HG02798 (cell line): ENCODE measurements around the gene ZNF423.

Experiments
- ATAC-seq: cut with Tn5 transposase; IDR thresholded peaks from one replicate; pipeline ENCODE4 v1.9.1; 2021; ENCODE audit warnings: mild to moderate bottlenecking; ENCODE audit not compliant: unreplicated experiment, poor library complexity

ZNF423 gene

DNA sequence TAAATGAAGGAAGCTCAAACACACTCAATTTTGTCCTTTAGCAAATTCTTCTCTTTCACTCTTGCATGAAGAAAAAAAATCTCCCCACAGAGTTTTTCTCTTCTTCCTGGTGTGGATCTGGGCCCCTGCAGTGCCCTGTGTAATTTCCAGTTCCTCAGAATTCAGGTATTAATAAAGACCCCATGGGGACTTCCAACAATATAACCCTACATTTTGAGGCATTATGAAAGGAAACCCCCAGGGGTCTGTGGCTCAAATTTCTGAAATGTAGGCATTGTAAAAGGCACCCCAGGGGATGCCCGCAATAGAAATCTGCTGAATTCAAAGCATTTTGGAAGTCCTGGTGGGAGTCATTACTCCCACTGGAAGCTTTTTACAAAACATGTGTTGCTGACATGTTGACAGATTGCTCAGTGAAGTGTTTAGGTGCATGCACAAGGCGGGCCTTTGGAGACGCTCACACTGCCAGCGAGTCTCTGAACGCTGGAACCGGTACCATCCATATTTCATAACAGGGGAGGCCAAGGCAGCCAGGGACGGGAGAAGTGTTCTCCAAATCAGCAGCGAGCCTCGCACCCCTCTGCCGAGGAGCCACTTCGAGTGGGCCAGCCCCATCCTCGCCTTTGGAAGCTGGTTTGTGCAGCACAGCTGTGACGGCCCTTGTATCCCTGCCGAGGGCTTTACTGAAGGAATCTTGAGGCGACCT lies 154.0 kb downstream of the ZNF423 start:
- no peak for ATAC-seq

DNA sequence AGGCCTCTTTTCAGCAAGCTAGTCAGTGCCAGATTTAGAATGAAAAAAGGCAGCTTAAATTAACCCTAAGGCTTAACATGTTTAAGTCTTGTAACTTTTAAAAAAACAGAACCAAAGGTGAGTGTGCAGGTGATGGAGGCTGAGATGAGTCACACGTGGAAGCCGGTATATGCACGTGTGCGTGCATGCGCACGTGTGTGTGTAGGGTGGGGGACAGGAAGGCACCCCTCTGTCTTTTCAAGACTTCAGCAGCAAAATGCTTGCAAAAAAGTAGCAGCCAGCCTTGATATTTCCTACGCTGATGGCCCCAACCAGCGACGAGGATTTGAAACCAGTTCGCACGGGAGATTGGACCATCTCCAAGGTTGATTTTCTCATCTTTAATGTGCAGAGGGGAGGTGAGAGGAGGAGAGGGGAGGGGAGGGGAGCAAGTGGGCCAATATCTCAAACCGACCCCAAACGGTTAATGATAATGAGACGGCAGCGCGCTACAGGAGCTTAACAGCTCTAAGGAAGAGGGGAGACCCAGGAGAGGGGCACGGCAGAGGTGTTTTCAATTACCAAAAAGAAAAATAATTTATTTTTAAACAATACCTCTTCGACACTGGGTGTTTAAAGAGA lies 154.7 kb downstream of the ZNF423 start:
- no peak for ATAC-seq

DNA sequence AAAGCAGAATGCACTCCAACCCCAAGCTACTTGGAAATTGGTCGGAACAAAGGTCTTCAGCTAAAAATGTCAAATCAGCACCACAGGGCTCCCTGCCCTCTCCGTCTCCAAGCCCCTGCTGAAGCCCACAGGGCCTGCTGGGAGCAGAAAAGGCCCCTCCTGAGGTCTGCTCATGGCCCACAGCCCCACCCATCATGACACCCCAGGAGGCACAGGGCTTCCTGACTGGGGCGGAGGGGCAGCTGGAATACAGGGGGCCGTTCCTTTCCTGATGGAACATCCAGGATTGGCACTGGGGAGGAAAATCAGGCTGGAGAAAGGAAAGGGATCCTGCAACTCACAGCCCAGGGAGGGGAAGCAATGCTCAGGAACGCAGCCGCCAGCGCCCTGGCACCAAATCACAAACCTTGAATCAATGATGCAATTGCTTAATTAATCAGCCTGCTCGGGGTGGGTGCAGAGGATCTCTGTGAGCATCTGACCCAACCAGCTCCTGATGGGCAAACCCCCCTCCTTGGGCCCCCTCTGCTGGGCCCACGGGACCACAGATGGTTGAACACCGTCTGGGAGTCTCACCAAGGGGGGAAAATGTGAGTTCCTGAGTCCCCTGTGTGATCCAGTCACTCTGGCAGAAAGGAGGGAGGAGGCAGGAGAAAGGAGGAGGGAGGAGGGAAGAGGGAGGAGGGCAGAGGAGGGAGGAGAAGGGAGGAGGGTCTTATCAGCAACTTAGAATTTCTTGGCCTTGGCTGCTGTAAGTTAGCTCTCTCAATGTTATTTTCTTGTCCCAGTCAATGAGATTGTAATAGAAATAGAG lies 155.5 kb downstream of the ZNF423 start:
- no peak for ATAC-seq

DNA sequence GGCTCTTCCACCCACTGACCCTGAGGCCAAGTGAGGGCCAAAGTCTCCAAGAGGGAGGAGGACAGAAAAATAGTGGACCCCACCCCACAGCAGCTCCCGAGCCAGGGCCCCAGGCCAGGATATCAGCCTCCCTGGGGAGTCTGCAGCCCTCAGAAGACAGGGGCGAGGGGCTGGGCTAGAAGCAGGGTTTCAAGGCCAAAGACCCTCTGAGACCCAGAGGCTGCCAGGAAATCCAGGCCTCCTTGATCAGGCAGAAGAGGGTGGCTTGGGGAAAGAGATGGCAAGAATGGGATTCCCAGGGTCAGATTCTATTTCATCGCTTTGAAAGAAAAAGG lies 156.1 kb downstream of the ZNF423 start:
- no peak for ATAC-seq

DNA sequence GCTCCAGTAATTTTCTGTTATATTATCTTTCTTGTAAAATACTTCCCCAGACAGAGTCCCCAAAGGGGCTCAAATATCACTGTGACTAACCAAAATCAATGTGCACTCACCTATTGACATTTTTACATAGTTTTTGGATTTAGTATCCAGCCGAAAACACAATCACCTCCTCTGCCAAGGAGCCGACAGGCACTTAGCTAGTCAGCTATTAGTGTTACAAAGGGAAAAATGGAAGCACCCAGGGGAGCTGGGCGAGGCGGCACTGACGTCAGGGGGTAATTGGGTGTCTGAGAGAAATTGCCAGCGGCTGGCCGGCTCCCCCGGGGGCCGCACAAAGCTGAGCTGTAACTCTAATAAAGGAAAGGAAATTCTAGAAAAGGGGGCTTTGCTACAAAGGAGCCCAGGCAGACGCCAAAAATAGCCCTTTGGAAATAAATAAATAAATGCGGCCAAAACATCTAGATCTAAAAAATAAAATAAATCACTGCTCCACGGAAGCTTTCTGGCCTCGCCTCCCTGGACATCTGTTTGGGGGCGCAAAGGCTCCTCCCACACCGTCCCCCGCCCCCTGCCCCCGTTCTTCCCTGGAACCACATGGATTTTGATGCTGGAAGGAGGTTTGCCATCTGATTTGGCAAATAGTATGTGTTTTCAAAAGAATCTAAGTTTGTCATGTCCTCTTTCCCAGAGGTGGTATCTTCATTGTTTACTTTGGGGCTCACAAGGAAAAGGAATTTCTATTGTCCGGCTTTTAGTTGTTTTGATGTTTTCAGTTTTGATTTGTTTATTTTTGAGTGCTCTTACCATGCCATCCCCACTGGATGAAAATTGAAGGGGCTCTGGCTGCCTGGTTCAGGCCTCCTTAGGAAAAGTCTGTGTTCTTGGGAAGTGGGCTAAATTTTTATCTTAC lies 156.7 kb downstream of the ZNF423 start:
- no peak for ATAC-seq

DNA sequence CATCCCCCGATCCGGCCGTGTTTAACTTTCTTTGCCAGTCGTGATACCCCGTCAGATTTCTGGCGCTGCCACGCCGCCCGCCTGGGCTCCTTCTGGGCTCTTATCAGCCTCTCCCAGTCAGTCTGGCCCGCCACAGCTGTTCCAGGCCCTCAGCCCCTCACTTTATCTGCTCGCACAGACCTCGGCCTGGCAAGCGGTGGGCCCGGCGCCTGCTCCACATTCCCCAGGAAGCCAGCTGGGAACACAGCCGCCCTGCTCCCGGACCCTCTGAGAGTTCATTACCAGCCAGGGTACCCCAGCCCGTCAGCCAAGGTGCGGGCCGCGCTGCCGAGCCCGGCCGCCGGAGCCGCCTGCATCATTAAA lies 157.5 kb downstream of the ZNF423 start:
- no peak for ATAC-seq

DNA sequence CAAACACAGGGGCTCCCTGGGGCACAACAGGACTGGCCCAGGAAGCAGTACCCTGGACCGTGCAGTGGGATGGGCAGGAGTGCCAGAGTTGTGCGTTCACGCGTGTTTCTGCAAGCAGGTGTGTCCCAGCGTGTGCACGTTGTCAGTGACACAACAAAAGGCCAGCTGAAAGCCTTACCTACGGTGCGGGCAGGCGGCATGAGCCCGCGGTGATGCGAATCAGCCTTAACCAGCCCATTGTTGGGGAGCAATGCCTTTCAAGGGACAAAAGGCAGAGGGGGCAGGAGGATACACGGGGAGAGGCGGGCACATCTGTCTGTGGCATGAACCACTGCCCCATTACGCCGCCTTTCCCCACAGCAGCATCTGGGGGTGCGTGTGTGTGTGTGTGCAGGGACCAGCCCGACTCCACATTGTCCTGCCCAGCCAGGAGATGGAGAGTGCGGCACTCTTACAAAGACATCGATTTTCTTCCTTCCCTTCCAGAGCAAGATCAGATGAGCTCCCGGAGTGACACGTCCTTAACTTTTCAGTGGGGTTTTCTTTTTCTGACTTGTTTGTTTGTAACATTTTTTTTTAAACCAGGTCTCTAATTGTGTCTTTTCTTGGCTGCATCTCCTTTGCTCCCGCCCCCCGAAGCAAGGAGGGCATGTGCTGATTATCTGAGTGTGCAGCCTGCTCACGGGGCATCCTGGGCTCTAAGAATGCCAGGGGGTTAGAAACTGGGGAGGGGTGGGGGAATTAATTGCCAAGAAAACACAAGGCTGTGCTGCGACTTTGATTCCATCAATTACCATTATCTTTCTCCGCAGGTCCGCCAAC lies 158.1 kb downstream of the ZNF423 start:
- no peak for ATAC-seq

DNA sequence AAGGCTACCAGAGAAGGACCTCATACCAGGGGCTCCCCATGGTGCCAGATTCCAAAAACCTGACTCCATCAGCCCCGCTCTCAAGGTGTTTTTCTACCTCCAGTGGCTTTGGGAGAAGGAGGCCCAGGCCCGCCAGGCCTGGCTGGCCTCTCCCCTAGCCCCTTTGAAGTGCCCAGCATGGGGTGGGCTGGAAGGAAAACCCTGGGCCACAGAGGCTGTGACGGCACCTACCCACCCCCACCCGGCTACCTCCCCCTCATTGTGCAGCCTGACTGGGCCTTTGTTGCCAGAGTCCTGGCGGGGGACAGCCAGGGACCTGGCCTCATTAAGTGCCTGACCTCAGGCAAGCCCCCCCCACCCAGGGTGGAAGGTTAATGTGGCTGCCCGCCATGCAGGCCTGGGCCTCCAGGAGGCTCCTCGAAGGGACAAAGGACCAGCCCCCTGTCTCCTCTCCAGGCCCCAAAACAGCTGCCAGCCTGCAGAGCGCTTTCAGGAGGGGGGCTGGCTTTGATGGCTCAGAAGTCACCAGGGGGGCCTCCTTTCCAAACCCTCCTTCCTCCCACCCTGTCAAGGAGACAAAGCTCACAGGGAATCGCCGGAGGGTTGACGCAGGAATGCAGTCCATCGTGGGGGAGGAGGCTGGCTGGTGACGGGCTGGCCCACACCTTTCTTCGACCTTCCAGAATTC lies 159.4 kb downstream of the ZNF423 start:
- ATAC-seq = no peak

DNA sequence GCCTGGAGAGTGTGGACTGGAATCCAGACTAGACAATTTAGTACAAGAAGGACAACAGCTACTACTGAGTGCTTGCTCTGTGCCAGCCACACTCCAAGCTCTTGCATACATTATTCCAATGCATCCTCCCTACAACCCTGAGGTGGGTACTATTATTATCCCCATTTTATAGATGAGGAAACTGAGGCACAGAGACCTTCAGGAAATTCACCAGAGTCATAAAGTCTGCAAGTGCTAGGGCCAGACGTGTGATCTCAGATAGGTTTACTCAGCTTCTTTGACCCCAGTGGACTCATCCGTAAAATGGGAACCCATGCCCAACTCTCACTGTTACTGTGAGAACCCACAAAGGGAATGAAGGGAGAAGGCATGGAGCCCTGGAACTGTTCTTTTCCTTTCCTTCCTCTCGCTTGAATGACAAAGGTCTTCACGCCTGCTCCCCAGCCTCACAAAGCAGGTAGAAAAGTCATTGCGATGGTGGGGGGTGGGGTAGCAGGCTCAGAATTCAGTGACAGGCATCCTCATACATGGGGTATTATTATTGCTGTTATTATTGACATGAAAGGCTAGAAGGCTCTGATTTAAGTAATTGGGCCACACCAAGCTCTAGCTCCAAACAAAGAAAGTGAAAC lies 160.0 kb downstream of the ZNF423 start:
- no peak for ATAC-seq

DNA sequence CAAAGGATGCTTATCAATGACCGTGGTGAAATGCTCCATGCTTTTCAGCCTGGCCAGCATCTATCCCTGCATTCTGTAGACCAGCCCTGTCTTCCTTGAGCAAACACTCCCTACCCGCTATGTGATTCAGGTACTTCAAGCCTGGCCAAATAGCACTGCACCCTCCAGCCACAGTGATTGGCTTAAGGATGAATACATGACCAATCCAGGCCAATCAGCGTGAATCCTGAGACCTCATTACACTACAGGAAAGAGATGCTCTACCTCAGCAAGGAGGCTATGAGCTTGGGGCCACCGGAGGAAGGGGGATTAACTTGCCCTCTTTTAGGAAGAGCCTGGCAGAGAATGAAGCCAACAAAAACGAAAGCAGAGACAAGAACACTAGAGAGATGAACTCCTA lies 162.5 kb downstream of the ZNF423 start:
- no peak for ATAC-seq

DNA sequence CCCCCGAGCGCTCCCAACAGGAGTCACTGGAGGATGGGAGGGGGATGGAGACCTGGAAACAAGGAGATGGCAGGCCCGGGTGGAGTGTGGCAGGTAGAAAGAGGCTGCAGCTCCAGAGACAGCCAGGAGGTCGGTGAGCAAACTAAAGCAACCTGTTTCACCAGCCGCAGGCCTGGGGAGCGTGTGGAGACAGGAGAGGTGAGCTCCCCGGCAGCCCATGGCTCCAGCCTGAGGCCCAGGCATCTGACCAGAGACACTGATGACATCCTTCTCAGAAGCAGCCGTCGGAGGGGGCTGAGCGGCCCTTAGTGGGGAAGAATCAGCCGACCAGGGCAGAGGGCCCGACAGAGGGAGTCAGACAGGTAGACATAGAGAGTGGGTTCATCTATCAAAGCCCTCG lies 165.1 kb downstream of the ZNF423 start:
- ATAC-seq = no peak

DNA sequence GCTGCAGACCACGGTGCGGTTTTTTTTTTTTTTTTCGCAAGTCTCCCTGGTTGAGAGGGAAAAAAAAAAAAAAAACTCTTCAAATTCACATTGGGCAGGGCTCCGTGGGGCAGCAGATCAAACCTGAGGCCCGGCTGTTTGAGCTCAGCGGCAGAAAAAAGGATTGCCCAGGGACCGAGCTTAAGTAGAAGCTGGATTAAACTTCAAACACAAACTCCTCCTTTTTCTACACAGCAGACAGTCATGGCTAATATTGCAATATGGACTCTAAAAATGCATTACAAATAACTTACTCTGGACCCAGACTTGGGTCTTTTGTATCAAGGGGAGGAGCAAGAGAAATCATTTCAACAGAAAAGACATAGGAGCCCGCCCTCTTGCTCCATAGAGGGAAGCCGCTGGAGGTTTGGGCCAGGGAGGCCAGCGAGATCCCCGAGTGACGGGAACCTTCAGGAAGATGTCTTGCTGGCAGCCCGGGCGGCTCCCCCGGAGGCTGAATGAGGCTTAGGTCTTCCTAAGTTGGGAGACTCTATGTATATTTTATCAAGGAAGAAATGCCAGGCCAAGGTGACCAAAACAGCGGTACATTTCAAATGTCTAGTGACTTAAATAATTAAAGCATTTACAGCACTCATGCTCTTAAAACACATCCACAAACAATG lies 167.7 kb downstream of the ZNF423 start:
- no peak for ATAC-seq

DNA sequence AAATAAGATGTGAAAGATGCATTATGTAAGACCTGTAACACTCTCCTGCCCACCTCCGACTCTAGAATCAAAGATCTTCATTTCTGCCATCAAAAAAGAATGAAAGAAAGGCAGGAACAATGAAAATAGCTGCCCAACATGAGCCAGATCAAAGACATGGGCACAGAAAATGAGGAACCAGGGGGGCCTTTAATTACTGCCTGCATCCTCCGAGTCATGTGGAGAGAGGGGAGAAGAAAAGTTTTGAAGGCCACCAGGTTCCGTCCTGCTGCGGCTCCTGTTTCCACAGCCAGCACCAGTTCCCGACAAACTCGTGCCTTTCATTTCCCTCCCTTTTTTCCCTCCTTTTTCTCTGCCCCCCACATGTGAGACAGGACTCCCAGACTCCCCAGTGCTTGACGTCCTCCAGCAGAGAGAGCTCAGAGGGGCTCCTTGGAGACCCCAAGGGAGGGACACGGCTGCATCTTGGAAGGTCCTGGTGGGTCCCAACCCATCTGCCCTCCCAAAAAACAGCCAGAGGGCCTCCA lies 168.4 kb downstream of the ZNF423 start:
- no peak for ATAC-seq

DNA sequence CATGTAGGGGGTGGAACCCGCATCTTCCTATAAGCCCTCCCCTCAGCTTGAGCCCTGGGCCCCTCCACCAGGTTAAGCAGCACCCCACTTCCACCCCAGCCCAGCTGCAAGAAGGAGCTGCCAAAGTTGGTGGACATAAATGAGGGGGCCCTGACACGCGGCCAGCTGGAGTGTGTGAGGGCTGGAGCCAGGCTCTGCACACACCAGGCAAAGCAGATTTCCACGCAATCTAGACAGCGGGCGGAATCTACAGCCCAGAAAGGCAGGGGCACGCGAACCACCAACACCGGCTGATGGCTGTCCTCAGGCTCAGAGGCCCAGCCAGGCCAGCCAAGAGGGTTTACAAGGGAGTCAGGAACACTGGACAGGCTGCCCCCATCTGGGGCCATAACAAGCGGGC lies 171.2 kb downstream of the ZNF423 start:
- ATAC-seq = no peak

DNA sequence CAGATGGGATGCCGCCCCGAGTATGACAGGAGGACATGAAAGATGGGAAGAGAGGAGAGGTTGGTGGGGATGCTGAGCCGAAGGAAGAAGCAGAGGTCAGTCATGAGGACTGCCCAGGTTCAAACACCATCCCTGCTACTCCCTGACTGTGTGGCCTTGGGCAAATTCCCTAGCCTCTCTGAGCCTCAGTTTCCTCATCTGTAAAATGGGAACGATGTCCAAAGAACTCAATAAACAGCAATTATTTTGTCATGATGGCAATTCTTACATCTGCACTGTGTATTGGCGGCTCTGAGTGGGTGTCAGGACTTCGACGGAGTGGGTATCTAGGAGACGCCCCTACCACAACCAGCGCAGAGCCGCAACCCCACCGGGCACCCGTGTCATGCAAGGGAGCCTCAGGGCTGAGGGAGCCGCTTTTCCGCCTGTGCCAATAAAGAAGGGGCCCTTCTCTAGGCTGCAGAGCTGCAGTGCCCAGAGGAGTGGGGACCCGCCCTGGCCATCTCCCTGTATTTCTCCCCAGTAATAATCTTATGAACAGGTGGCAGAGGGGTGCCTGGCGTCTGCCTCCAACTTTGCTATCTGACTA lies 173.2 kb downstream of the ZNF423 start:
- no peak for ATAC-seq

DNA sequence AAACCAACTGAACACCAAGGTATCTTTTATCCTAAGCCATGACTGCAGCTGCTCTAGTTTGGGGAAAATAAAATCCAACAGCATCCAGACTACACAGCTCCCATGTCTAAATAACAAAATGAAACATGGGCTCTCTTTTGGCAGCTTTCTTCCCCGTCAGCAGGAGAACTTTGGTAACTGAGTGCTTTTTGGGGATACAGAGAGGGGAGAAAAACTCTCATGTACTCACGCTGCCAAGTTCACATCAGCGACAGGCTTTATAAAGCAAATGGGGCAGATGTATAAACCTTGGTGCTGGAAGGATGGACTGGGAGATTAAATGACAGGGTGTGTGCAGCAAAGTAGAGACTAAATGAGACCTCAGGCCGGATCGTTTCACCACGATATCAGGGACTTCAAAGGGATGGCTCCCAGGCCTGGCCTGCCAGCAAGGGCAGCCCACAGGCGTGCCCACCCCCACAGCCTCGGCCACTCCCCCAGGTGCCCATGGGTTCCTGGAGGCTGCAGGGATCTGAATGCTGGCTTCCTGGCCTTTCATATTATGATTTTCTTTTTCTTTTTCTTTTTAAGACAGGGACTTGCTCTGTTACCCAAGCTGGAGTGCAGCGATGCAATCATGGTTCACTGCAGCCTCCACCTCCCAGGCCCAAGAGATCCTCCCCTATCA lies 174.6 kb downstream of the ZNF423 start:
- no peak for ATAC-seq

DNA sequence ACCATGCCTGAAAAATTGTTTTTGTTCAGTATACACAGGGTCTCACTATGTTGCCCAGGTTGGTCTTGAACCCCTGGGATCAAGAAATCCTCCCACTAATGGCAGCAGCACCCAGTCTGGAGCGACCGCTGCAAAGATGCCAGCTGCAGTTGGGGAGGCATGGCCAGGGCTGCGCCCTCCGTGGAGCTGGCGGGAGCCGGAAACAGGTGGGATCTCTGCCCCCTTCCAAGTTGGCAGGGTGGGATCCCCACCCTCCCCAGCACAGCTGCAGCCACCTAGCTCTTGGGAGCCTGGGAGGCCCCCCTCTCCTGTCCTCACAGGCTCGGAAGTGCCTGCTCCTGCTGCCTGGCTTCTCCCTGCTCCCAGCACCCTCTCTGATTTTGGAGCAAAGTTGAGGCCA lies 176.8 kb downstream of the ZNF423 start:
- no peak for ATAC-seq
